SK-N-SH treated with all-trans-retinoic acid at 6 μM for 48 hours (cell line): ENCODE measurements around the gene ZNF195.
"Not testable (repeated sequence)": the region's sequence is repeated elsewhere in the genome, so short reads cannot be mapped to it uniquely, and the experiment has no call there.

ENCODE experiments used
- CSDC2 ChIP-seq: fragments of 250-450 bp; sonication (Bioruptor Pico); IDR thresholded peaks from 2 replicates; pipeline ENCODE4 v1.5.0; 2020; ENCODE audit warnings: mild to moderate bottlenecking, moderate library complexity
- ESRRG ChIP-seq: fragments of 250-450 bp; sonication (Bioruptor Pico); IDR thresholded peaks from 2 replicates; pipeline ENCODE4 v1.6.1; 2021; ENCODE audit warnings: mild to moderate bottlenecking
- OSR1 ChIP-seq: fragments of 250-450 bp; sonication (Bioruptor Pico); IDR thresholded peaks from 2 replicates; pipeline ENCODE4 v1.8.0; 2022; ENCODE audit warnings: moderate library complexity, mild to moderate bottlenecking, inconsistent platforms
- RARB ChIP-seq: fragments of 250-450 bp; sonication (Bioruptor Pico); IDR thresholded peaks from 2 replicates; pipeline ENCODE4 v1.8.0; 2021; ENCODE audit warnings: mild to moderate bottlenecking, moderate library complexity
- SNAI2 ChIP-seq: fragments of 250-450 bp; sonication (Bioruptor Pico); IDR thresholded peaks from 2 replicates; pipeline ENCODE4 v1.5.0; 2020; ENCODE audit warnings: mild to moderate bottlenecking, moderate library complexity
- TOX ChIP-seq: fragments of 250-450 bp; sonication (Bioruptor Pico); IDR thresholded peaks from 2 replicates; pipeline ENCODE4 v1.8.0; 2021; ENCODE audit warnings: mild to moderate bottlenecking, moderate library complexity, borderline replicate concordance
- ZC3H10 ChIP-seq: fragments of 250-450 bp; sonication (Bioruptor Pico); IDR thresholded peaks from 2 replicates; pipeline ENCODE4 v1.5.1; 2021; ENCODE audit warnings: mild to moderate bottlenecking, moderate library complexity
- ZFP3 ChIP-seq: fragments of 250-450 bp; sonication (Bioruptor Pico); IDR thresholded peaks from 2 replicates; pipeline ENCODE4 v1.5.0; 2020; ENCODE audit warnings: mild to moderate bottlenecking, moderate library complexity
- TF ChIP-seq, protein P1 (sequence below): fragments of 250-450 bp; sonication (Bioruptor Pico); IDR thresholded peaks from 2 replicates; pipeline ENCODE4 v1.8.0; 2020; ENCODE audit warnings: mild to moderate bottlenecking, moderate library complexity, borderline replicate concordance
- TF ChIP-seq, protein P2 (sequence below): fragments of 250-450 bp; sonication (Bioruptor Pico); IDR thresholded peaks from 2 replicates; pipeline ENCODE4 v1.5.1; 2021; ENCODE audit warnings: mild to moderate bottlenecking, moderate library complexity

DNA sequence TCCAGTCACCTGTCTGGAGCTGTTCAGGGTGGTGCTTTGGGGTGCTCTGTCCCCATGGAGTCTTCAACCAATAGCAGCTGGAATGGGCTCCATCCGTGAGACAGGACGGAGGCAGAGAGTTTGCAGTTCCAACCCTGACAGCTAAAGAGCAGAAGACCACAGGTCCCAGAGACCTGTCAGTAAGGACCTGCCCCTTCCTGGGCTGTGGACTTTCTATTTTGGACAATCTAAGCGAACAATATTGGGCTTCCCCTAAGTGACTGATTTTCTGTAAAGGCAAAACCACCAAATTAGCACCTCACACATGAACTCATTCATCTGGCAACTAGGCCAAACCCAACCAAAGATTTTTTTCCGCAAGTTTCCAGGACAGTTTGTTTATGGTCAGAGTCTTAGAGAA lies 50.4 kb downstream of the ZNF195 start:
- TF ChIP-seq TOX (CRISPR knock-in tag); CSDC2; ESRRG (CRISPR knock-in tag); SNAI2 (CRISPR knock-in tag); RARB (CRISPR knock-in tag); ZFP3 (CRISPR knock-in tag); OSR1; ZC3H10: not testable (repeated sequence)
- TF ChIP-seq, protein P1, sequence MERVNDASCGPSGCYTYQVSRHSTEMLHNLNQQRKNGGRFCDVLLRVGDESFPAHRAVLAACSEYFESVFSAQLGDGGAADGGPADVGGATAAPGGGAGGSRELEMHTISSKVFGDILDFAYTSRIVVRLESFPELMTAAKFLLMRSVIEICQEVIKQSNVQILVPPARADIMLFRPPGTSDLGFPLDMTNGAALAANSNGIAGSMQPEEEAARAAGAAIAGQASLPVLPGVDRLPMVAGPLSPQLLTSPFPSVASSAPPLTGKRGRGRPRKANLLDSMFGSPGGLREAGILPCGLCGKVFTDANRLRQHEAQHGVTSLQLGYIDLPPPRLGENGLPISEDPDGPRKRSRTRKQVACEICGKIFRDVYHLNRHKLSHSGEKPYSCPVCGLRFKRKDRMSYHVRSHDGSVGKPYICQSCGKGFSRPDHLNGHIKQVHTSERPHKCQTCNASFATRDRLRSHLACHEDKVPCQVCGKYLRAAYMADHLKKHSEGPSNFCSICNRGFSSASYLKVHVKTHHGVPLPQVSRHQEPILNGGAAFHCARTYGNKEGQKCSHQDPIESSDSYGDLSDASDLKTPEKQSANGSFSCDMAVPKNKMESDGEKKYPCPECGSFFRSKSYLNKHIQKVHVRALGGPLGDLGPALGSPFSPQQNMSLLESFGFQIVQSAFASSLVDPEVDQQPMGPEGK (CRISPR knock-in tag), result not testable (repeated sequence)
- TF ChIP-seq, protein P2, sequence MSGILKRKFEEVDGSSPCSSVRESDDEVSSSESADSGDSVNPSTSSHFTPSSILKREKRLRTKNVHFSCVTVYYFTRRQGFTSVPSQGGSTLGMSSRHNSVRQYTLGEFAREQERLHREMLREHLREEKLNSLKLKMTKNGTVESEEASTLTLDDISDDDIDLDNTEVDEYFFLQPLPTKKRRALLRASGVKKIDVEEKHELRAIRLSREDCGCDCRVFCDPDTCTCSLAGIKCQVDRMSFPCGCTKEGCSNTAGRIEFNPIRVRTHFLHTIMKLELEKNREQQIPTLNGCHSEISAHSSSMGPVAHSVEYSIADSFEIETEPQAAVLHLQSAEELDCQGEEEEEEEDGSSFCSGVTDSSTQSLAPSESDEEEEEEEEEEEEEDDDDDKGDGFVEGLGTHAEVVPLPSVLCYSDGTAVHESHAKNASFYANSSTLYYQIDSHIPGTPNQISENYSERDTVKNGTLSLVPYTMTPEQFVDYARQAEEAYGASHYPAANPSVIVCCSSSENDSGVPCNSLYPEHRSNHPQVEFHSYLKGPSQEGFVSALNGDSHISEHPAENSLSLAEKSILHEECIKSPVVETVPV (CRISPR knock-in tag), result not testable (repeated sequence)
